ENCODE data around the gene NTM.
"Not testable (repeated sequence)": the region's sequence is repeated elsewhere in the genome, so short reads cannot be mapped to it uniquely, and the experiment has no call there.

Gene NTM

GRCh38 chr11:131675121-131675888 is 304.9 kb downstream of the NTM start:
- Histone ChIP-seq H3K4me2 (ENCODE audit: low read length) (no peak overlapping the region), H3K79me2 (ENCODE audit: control insufficient read depth, low read length) (no peaks in the 10 kb centered on the region), H3K9me2 (replicated peaks; ENCODE audit: control insufficient read depth, low read length) (no peaks in the 10 kb centered on the region), H4K20me1 (ENCODE audit: control insufficient read depth, insufficient read depth, low read depth, low read length) (no peaks in the 10 kb centered on the region), H3K27me3 (ENCODE audit: control insufficient read depth, low read length) (no peaks in the 10 kb centered on the region), H3F3A (ENCODE audit: control insufficient read depth, insufficient read depth) (no peaks in the 10 kb centered on the region), H3K4me3 (ENCODE audit: low read length) (no peak overlapping the region), H3K4me1 (ENCODE audit: control insufficient read depth, low read length) (no peaks in the 10 kb centered on the region), H3K27ac (ENCODE audit: low read depth, low read length) (no peak overlapping the region), H3K36me3 (ENCODE audit: control insufficient read depth, low read length) (no peaks in the 10 kb centered on the region), H3K9me3 (ENCODE audit: control insufficient read depth, insufficient read depth, low read length) (no peaks in the 10 kb centered on the region)
- TF ChIP-seq EZH2phosphoT487 (IDR thresholded peaks at IDR 0.05; ENCODE audit: borderline replicate concordance, low read length) (no peak), CTCF (IDR thresholded peaks at IDR 0.05; ENCODE audit: low read depth, low read length, poor library complexity, severe bottlenecking) (no peak)

GRCh38 chr11:131677828-131678470 is 307.5 kb downstream of the NTM start:
- Histone ChIP-seq H3K36me3 (ENCODE audit: control insufficient read depth, low read length) (no peaks in the 10 kb centered on the region), H3K4me1 (ENCODE audit: control insufficient read depth, low read length) (no peaks in the 10 kb centered on the region), H4K20me1 (ENCODE audit: control insufficient read depth, insufficient read depth, low read depth, low read length) (no peaks in the 10 kb centered on the region), H3K9me3 (ENCODE audit: control insufficient read depth, insufficient read depth, low read length) (no peaks in the 10 kb centered on the region), H3K9me2 (replicated peaks; ENCODE audit: control insufficient read depth, low read length) (no peaks in the 10 kb centered on the region), H3K79me2 (ENCODE audit: control insufficient read depth, low read length) (no peaks in the 10 kb centered on the region), H3K4me2 (ENCODE audit: low read length) (no peak overlapping the region), H3F3A (ENCODE audit: control insufficient read depth, insufficient read depth) (no peaks in the 10 kb centered on the region), H3K27ac (ENCODE audit: low read depth, low read length) (no peak overlapping the region), H3K4me3 (ENCODE audit: low read length) (no peak overlapping the region), H3K27me3 (ENCODE audit: control insufficient read depth, low read length) (no peaks in the 10 kb centered on the region)
- TF ChIP-seq EZH2phosphoT487 (IDR thresholded peaks at IDR 0.05; ENCODE audit: borderline replicate concordance, low read length) (no peak), CTCF (IDR thresholded peaks at IDR 0.05; ENCODE audit: low read depth, low read length, poor library complexity, severe bottlenecking) (no peak)

DNA sequence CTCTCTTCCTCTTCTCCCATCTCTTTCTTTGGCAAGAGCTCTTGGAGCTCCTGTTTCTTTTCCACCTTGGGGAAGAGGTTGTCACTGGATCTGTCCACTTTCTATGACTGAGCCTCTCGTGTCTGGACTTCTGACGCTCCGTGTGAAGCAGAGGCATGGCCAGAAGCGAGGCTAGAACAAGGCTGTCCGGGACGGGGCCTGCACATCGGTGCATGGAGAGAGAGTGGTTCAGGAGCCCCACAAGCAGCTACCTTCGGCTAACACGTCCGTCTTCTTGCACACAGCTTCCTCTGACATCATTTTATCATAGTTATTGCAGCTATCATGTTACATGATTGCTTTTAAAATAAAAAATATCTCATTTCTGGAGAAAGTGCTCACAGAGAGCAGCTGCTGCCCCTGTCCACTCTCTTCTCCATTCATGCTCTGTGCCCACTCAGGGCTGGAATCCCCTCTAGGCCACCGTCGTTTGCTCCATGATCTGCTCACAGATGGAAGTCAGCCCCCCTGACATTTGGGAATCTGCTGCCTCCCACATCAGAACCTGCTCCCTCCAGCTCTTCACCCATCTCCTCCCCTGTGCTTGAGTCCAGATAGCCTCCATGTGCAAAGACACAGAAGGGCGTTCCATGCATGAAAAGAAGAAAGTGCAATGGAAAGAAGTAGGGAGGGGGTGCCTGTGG is 308.4 kb downstream of the NTM start:
- H3K4me3 ChIP-seq (ENCODE audit: low read length): no peak overlapping the region
- H3K4me1 ChIP-seq (ENCODE audit: control insufficient read depth, low read length): no peaks in the 10 kb centered on the region
- TF ChIP-seq CTCF (IDR thresholded peaks at IDR 0.05; ENCODE audit: low read depth, low read length, poor library complexity, severe bottlenecking): no peak
- TF ChIP-seq EZH2phosphoT487 (IDR thresholded peaks at IDR 0.05; ENCODE audit: borderline replicate concordance, low read length): no peak
- H3K9me3 ChIP-seq (ENCODE audit: control insufficient read depth, insufficient read depth, low read length): no peaks in the 10 kb centered on the region
- no peak overlapping the region for H3K27ac ChIP-seq (ENCODE audit: low read depth, low read length)
- H3K9me2 ChIP-seq (replicated peaks; ENCODE audit: control insufficient read depth, low read length): no peaks in the 10 kb centered on the region
- H3F3A ChIP-seq (ENCODE audit: control insufficient read depth, insufficient read depth): no peaks in the 10 kb centered on the region
- H3K79me2 ChIP-seq (ENCODE audit: control insufficient read depth, low read length): no peaks in the 10 kb centered on the region
- no peak overlapping the region for H3K4me2 ChIP-seq (ENCODE audit: low read length)
- H3K27me3 ChIP-seq (ENCODE audit: control insufficient read depth, low read length): no peaks in the 10 kb centered on the region
- H3K36me3 ChIP-seq (ENCODE audit: control insufficient read depth, low read length): no peaks in the 10 kb centered on the region
- H4K20me1 ChIP-seq (ENCODE audit: control insufficient read depth, insufficient read depth, low read depth, low read length): no peaks in the 10 kb centered on the region

DNA sequence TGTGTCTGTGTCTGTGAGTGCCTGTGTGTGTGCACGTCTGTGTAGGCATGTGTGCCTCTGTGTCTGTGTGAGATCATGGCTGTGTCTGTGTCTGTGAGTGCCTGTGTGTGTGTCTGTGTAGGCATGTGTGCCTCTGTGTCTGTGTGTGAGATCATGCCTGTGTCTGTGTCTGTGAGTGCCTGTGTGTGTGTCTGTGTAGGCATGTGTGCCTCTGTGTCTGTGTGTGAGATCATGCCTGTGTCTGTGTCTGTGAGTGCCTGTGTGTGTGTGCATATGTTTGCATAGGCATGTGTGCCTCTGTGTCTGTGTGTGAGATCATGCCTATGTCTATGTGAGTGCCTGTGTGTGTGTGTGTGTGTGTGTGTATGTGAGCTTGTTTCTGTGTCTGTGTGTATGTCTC is 310.0 kb downstream of the NTM start:
- H3K36me3 ChIP-seq (ENCODE audit: control insufficient read depth, low read length); H3K4me1 ChIP-seq (ENCODE audit: control insufficient read depth, low read length); H3K4me3 ChIP-seq (ENCODE audit: low read length); H3K27ac ChIP-seq (ENCODE audit: low read depth, low read length); H3K9me3 ChIP-seq (ENCODE audit: control insufficient read depth, insufficient read depth, low read length); H4K20me1 ChIP-seq (ENCODE audit: control insufficient read depth, insufficient read depth, low read depth, low read length); H3K9me2 ChIP-seq (replicated peaks; ENCODE audit: control insufficient read depth, low read length); H3F3A ChIP-seq (ENCODE audit: control insufficient read depth, insufficient read depth); H3K27me3 ChIP-seq (ENCODE audit: control insufficient read depth, low read length); H3K79me2 ChIP-seq (ENCODE audit: control insufficient read depth, low read length); H3K4me2 ChIP-seq (ENCODE audit: low read length): not testable (repeated sequence)
